SK-N-MC (cell line): Measurements from ENCODE around the gene NSD1.

Experiments used
- EZH2 ChIP-seq: fragments of 200-600 bp; sonication (generic); IDR thresholded peaks from one replicate; pipeline ENCODE4 v1.6.1; 2017; ENCODE audit warnings: antibody characterized with exemption
- POLR2AphosphoS5 ChIP-seq: IDR thresholded peaks from 2 replicates; pipeline ENCODE4 v1.6.1; 2012; ENCODE audit warnings: mild to moderate bottlenecking, low read depth, low read length, borderline replicate concordance

GRCh38 chr5:177232761-177233160 lies 99.2 kb downstream of the NSD1 start:
- no peak for TF ChIP-seq POLR2AphosphoS5
- TF ChIP-seq EZH2 = no peak
